Islet precursor cell (in vitro differentiated cells): Measurements from ENCODE around the gene EML6.

Experiments
- DNase-seq: peaks from one replicate; pipeline ENCODE4 v3.0.0-alpha.2; 2018

The EML6 gene

GRCh38 chr2:54950811-54951210, 227.3 kb downstream of the EML6 start:
- no peak for DNase-seq

- DNase-seq: no peak
Observed at GRCh38 chr2:54952425-54952824, 229.0 kb downstream of the EML6 start.

- DNase-seq: no peak
Observed at GRCh38 chr2:54952978-54953456, 229.6 kb downstream of the EML6 start.

GRCh38 chr2:54954158-54954557, 230.7 kb downstream of the EML6 start:
- DNase-seq: no peak

GRCh38 chr2:54954705-54955357, 231.4 kb downstream of the EML6 start:
- no peak for DNase-seq

- no peak for DNase-seq
Observed at GRCh38 chr2:54955358-54956110, 232.1 kb downstream of the EML6 start.

GRCh38 chr2:54956111-54956627, 232.7 kb downstream of the EML6 start:
- DNase-seq: no peak

GRCh38 chr2:54957321-54957999, 234.0 kb downstream of the EML6 start:
- no peak for DNase-seq

- no peak for DNase-seq
Observed at GRCh38 chr2:54958717-54959371, 235.4 kb downstream of the EML6 start.

- no peak for DNase-seq
Observed at GRCh38 chr2:54960164-54960563, 236.7 kb downstream of the EML6 start.

GRCh38 chr2:54962511-54962910, 239.0 kb downstream of the EML6 start:
- no peak for DNase-seq

- DNase-seq: no peak
Observed at GRCh38 chr2:54962935-54963440, 239.5 kb downstream of the EML6 start.

GRCh38 chr2:54963476-54963875, 240.0 kb downstream of the EML6 start:
- DNase-seq: no peak

- DNase-seq: no peak
Observed at GRCh38 chr2:54964271-54964670, 240.8 kb downstream of the EML6 start.

- DNase-seq: no peak
Observed at GRCh38 chr2:54964816-54965215, 241.4 kb downstream of the EML6 start.

GRCh38 chr2:54965425-54965824, 242.0 kb downstream of the EML6 start:
- DNase-seq: no peak

- peak; percentile 76 for DNase-seq
Observed at GRCh38 chr2:54966165-54966832, 242.8 kb downstream of the EML6 start.

GRCh38 chr2:54966837-54967236, 243.4 kb downstream of the EML6 start:
- DNase-seq: no peak

GRCh38 chr2:54967269-54967668, 243.8 kb downstream of the EML6 start:
- DNase-seq: no peak

- DNase-seq: no peak
Observed at GRCh38 chr2:54967759-54968365, 244.4 kb downstream of the EML6 start.

GRCh38 chr2:54968561-54969218, 245.2 kb downstream of the EML6 start:
- no peak for DNase-seq
